Left colon (tissue), 2 donors: ENCODE data around the gene SCFD1. TPM values are rescaled to one million over a fixed set of nuclear protein-coding genes. Genes with fewer than 3 reads are reported as not detected.
"Not testable (repeated sequence)": the region's sequence is repeated elsewhere in the genome, so short reads cannot be mapped to it uniquely, and the experiment has no call there.

ENCODE experiments used
- ATAC-seq: fragments of 200-7000 bp; cut with Tn5 transposase; one replicate; pipeline ENCODE4 v1.9.1; 2020; ENCODE audit warnings: mild to moderate bottlenecking, moderate library complexity
- DNase-seq, 2 donors: peaks; one replicate each; pipeline ENCODE4 v3.0.0-alpha.2; 2020
- intact Hi-C, 2 donors: fragments of 100-400 bp; cut with DNase I in 1 of 2; cut with micrococcal nuclease in 1 of 2; formaldehyde crosslinking; loops; one replicate each; pipeline versions ENCODE4 v1.11.2 to v1.14.0; 2022; cut with DNase I, micrococcal nuclease
- long read RNA-seq: library from polyadenylated mRNA; unstranded; transcript quantifications from one replicate; pipeline ENCODE4 v2.0.0, GENCODE V29; 2021
- total RNA-seq, 2 donors: library from RNA; stranded (reverse); fragmentation: NEBNext Ultra II Directional; extraction: Animal tissue kit (Norgen Biotek cat#: 25700); gene quantifications; one replicate each; pipeline ENCODE4 v1.2.1, GENCODE V29; 2021
- donor health status: DM: no; HTN: no; CAD: no.
- donor health status: DM: yes; HTN: yes; CAD: no.

The SCFD1 gene, protein sequence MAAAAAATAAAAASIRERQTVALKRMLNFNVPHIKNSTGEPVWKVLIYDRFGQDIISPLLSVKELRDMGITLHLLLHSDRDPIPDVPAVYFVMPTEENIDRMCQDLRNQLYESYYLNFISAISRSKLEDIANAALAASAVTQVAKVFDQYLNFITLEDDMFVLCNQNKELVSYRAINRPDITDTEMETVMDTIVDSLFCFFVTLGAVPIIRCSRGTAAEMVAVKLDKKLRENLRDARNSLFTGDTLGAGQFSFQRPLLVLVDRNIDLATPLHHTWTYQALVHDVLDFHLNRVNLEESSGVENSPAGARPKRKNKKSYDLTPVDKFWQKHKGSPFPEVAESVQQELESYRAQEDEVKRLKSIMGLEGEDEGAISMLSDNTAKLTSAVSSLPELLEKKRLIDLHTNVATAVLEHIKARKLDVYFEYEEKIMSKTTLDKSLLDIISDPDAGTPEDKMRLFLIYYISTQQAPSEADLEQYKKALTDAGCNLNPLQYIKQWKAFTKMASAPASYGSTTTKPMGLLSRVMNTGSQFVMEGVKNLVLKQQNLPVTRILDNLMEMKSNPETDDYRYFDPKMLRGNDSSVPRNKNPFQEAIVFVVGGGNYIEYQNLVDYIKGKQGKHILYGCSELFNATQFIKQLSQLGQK
- total RNA-seq = 10 to 100 TPM; 77.8 to 79.1 TPM
- long read RNA-seq, transcript SCFD1-203 (25 exons, 2,359 nt) = major isoform, 49 of 74 reads
- long read RNA-seq, partial matches to known transcripts = 4 of 74 reads
- long read RNA-seq, other reads (novel, unspliced or antisense) = 18 of 74 reads

DNA sequence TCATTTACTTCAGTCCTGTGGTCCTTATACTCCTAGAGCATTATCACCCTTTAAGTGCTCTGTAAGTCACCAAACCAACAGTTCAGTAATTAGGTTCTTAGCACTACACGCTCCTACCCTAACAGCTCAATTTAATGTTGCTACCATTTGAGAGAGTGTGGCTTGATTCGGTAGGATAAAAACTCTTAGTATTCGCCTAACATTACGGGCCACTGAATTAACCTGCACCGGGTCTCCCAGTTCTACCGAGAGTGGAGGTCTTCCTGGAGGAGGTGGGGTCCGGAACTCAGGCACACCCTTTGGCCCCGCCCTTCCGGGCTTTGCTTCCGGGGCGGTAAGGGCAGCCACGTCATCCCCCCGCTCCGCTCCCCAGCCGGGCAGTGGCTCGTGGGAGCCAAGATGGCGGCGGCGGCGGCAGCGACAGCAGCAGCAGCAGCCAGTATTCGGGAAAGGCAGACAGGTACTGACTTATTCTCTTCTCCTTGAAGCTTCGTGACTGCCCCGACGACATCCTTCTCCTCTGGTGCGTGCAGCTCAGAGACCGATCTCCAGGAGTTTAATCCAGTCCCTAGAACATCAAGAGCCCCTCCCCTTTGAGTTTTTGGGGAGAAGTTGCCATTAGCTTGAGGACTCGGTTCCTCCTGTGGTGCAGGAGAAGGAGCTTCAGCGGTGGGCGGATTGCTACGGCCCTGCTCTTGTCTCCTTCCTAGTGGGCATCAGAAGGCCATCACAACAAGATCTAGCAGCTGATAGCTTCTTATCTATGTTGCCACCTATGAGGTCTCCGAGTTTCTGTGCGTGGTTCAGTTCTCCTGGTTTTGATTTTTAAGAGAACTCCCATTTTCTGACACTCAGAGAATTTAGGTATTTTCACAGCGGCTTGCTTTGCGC, at the start of gene SCFD1:
Gene SCFD1 (plus strand): TSS at position 380 of the 891 bp plus-strand sequence. CDS start 20 bp downstream, at position 400.
- ATAC-seq (peak; percentile 96), DNase-seq (peak; percentile 95 to 99)
- intact Hi-C loops = no loop called here

DNA sequence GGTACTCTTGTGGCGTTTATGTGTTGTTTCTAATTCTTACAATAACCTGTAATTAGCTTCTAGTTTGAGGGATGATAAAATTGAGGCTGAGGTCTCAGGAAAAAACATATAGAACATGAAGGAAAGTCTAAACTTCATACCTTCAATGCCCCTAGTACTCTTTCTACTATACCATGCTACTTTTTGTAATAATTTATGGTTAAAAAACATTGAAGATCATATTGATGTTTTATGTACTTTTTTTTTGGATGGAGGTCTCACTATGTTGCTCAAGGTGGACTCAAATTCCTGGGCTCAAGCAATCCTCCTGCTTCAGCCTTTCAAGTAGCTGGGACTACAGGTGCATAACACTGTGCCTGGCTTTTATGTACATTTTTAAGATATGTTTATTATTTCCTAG, 49.3 kb upstream of the SCFD1 start:
- no peak for DNase-seq
- intact Hi-C loops = no loop called here
- no peak for ATAC-seq

DNA sequence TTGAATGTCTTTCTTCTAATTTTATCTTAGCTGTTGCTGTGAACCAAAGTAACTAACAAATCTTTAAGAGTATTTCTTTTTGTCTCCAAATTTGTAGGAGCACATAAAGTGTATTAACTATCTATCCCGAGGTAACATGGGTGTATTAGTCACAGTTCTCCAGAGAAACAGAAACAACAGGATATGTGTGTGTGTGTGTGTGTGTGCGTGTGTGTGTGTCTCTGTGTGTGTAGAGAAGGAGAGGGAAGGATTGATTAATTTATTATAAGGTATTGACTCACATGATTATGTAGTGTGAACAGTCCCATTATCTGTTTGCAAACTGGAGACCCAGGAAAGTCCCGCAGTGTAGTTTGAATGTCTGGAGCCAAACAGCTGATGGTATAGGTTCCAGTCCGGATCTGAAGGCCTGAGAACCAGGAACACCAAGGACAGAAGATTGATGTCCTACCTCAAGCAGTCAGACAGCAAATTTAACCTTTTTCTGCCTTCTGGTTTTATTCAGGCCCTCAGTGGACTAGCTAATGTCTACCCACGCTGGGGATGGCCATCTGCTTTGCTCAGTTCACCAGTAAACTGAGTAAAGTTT, 48.8 kb upstream of the SCFD1 start:
- ATAC-seq = no peak
- intact Hi-C loops = no loop called here

DNA sequence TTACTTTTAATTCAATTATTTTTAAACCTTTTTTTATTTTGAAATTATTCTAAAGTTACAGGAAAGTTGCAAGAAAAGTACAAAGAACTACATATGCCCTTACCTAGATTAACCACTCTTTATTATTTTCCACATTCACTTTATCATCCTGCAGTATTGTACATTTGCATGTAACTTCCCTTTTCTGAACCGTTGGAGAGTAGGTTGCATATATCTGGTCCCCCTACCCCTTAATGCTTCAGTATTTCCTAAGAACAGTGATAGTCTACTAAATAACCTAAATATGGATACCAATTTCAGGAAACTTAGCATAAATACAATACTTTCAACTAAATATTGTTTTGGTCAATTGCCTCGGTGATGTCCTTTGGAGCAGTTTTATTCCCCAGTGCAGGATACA, 48.2 kb upstream of the SCFD1 start:
- intact Hi-C loops = no loop called here
- DNase-seq = no peak
- ATAC-seq = no peak

More for the DNA sequence above, 48.8 kb upstream of the SCFD1 start:
- no peak for DNase-seq

DNA sequence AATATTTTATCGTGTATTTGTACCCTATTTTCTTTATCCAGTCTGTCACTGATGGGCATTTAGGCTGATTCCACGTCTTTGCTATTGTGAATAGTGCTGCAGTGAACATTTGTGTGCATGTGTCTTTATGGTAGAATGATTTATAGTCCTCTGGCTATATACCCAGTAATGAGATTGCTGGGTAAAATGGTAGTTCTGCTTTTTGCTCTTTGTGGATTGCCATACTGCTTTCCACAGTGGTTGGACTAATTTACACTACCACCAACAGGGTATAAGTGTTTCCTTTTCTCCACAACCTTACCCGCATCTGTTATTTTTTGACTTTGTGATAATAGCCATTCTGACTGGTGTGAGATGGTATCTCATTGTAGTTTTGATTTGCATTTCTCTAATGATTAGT, 47.3 kb upstream of the SCFD1 start:
- intact Hi-C loops, ATAC-seq, DNase-seq: not testable (repeated sequence)

DNA sequence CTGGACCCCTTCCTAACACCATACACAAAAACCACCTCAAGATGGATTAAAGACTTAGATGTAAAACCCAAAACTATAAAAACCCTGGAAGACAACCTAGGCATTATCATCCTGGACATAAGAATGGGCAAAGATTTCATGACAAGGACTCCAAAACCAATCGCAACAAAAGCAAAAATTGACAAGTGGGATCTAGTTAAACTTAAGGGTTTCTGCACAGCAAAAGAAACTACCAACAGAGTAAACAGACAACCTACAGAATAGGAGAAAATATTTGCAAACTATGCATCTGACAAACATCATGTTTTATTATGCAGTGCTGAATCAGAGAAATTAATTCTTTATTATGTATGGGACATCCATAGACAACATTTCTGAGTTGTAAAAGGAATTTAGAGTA, 45.8 kb upstream of the SCFD1 start:
- DNase-seq, ATAC-seq, intact Hi-C loops: not testable (repeated sequence)

DNA sequence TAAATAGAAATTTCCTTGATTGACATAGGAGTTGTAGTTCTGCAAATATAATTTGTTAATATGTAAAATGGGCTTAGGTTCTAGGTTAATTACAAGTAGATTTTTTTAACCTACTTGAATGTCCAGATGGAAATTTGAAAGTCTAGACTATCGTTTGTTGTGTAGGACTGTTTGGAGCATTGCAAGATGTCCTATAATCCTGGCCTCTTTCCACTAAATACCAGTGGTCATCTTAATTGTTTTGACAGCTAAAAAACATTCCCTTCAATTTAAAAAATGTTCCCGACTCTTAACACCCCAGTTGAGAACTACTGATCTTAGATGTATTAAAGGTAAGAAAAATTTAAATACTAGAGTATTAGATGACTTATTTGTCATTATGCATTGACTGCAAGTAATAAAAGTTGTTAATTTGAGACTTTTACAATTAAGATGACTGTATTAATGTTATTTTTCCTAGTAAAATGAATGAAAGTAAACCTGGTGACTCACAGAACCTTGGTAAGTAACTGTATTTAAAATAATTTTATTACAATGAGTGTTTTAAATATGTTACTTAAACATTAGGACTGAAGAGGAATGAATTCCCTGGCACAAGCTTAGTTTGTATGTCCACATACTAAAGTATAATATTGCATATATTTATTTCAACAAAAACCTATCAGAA, 41.4 kb upstream of the SCFD1 start:
- intact Hi-C loops = no loop called here
- DNase-seq = no peak
- no peak for ATAC-seq

DNA sequence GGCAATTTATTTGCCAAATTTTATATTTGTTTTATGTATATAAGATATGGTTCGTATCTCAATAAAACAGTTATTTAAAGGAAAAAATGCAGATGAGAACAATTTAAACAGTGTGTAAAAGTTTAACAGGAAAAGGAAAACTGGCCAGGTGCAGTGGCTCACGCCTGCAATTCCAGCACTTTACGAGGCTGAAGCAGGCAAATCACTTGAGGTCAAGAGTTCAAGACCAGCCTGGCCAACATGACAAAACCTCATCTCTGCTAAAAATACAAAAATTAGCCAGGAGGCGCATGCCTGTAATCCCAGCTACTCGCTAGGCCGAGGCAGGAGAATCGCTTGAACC, 40.9 kb upstream of the SCFD1 start:
- peak in 1 of 2 donors; percentile 11 for DNase-seq
- intact Hi-C loops = no loop called here
- ATAC-seq = peak; percentile 52

DNA sequence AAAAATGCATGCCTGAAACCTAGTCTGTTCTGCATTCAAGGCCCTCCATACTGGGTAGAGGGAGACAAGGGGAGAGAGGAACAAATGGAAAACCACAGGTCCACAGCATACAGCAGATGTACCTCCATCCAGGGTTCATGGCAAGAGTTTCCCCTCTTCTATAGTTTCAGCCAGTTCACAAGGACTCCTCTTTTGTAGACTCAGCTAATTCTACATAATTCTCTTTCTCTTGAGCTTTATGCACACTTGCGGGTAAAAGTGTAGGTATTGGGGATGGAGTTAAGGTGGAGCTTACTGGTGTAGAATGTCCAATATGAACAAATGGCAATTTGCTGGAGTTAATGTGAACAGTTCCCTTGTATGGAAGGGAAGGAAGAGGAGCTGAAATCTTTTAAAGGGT, 39.7 kb upstream of the SCFD1 start:
- intact Hi-C loops = no loop called here
- ATAC-seq (no peak), DNase-seq (no peak)

DNA sequence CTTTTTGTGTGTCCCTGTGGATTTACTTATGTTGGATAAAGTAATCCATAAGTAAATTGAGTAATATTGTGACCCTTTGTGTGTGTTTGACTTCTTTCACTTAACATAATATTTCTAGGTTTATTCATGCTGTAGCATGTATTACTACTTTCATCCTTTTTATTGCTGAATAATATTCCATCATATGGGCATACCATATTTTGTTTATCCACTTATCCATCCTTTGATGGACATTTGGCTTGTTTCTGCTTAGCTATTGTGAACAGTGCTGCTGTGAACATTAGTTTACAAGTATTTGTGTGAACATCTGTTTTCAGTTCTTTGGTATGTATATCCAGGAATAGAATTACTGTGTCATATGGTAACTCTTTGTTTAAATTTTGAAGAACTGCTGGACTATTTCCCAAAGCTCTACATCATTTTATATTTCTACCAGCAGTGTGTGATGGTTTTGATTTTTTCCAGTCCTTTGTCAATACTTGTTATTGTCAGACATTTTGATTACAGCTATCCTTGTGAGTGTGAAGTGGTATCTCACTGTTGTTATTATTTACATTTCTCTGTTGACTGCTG, 38.0 kb upstream of the SCFD1 start:
- DNase-seq (no peak), ATAC-seq (no peak)
- intact Hi-C loops = no loop called here

DNA sequence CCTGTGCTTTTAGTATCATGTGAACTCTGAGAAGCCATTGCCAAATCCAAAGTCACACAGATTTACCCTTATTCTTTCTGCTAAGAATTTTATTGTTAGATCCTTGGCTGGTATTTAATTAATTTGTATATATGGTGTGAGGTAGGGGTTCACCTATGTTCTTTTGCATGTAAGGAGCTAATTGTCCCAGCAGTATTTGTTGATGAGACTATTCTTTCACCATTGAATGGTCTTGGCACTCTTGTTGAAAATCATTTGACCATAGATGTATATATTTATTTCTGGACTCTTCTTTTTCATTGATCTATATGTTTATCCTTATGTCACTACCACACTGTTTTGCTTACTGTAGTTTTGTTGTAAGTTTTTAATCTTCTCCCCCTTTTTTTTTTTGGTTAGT, 36.9 kb upstream of the SCFD1 start:
- intact Hi-C loops = no loop called here
- DNase-seq (no peak), ATAC-seq (no peak)

DNA sequence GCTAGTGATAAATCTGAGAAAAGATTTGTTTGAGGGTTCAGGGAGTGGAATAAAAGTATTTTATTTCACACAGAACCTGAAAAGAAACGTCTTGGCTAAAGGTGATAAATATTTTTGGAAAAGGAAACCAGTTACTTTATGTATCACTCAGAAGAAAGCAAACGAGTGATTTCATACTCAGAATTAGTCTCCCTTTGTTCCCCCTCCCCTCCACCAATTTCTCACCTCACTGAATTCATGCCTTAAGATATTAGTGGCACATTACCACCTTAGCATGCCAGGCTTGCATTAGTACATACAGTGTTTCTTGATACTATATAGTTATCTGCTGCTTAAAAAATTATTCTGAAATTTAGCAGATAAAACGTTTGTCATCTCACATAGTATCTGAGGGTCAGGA, 35.0 kb upstream of the SCFD1 start:
- DNase-seq (no peak), ATAC-seq (no peak)
- intact Hi-C loops = no loop called here

DNA sequence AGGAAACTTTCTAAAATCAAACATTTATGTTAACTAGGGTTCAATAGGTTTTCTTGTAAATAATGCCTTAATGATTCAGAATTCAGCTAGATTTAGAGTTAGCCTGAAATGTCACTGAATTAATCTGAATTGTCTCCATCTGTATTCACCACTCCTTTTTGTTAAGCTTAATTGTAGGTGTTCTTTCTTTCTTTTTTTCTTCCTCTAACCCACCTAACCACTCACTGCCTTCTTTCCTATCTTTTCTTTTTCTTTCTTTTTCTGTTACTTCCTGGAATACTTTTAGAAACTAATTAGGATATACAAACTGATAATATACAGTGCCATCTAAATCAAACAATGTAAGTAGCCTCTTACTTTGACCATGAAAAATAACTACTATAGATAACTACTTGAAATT, 33.2 kb upstream of the SCFD1 start:
- ATAC-seq = no peak
- intact Hi-C loops = no loop called here
- DNase-seq = no peak

DNA sequence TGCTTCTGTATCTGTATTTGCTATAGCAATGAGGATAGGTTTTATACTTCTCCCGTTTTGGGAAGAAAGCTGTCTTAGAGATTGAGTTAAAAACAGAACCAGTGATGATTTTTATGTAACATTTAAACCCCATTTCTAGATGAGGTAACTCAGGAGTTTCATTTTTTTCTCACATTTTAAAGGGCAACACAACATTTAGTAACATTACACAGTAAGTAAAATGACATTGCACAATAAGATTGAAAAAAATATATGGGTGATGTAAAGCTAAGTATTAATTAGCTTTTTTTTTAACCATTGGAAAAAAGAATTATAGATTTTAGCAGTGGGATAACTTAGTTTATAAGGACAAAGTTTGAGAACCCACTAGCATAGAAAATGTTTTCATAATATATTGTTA, 25.2 kb upstream of the SCFD1 start:
- no peak for DNase-seq
- intact Hi-C loops = no loop called here
- ATAC-seq = no peak

DNA sequence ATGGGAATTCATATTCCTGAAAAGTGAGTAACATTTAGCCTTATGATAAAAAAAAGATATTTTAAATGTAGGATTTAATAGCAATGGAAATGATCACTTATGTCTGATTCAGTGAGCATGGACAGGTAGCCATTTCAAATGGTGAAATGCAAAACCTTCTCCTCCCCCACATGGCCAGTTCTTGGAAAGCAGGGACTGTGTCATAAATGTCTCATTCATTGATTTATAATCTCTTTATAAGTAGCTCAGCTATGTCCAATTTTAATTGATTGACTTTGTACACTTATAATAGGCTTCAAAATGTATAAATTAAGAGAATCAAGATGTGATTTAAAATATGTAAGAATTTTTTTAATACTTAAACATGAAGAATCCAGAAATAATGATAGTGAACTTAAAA, 24.6 kb upstream of the SCFD1 start:
- ATAC-seq = no peak
- intact Hi-C loops = no loop called here

DNA sequence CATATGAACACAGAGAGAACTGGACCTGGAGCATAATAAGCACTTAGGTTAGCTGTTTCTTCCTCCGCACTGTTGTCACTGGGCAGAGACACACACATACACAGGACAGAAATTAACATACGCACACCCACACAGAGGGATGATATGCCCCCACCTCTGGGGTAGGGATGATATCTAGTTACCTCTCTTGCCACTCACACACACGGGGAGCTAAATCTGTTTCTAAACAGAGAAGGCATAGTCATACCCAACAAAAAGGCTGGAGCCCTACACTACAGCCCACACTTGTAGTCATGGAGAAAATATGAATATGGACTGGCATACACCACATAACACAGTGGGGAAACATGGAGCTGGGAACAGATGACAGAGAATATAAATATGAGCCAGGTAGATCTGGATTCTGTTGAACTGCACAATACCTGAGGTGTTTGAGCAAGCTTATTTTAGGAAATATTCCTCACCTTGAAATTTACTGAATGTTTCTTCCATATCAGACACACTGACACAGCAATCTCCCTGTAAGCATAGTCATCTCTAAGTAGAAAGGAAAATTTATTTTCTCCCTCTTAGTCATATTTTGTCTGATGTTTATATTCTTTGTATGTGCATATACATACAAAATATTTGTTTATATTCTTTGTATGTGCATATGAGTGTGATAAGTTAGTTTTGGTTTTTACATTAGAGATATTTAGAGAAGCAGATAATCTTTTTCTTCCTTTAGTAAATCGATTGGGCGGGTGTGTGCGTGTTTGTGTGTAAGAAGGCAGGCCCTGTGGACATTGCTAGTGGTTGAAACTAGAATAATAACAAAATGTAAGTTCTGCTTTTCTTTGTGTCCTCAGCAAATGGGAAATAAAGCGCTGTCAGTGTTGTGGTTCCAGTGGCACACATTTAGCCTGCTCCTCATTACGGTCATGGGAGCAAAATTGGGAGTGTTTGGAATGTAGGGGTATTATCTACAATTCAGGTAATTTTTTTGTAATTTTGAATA, 20.9 kb upstream of the SCFD1 start:
- intact Hi-C loops = no loop called here
- DNase-seq (no peak), ATAC-seq (no peak)

More for the DNA sequence above, 24.6 kb upstream of the SCFD1 start:
- no peak for DNase-seq

DNA sequence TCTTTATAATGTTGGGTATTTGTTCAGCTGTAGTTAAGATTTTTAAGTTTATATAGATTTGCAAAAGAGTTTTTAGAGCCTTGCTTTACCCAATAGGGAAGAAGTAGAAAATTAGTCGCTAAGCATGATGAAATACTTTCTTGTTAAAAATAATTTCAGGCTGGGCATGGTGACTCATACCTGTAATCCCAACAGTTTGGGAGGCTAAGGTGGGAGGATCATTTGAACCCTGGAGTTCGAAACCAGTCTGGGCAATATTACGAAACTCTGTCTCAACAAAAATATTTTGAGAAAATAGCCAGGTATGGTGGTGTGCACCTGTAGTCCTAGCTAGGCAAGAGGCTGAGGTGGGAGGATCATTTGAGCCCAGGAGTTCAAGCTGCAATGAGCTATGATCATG, 18.7 kb upstream of the SCFD1 start:
- no peak for ATAC-seq
- no peak for DNase-seq
- intact Hi-C loops = no loop called here
